MG63 (cell line): ENCODE results near the gene TMEM14A. TPM values are rescaled to one million over a fixed set of nuclear protein-coding genes. Genes with fewer than 3 reads are reported as not detected.
"Not testable (repeated sequence)": the region's sequence is repeated elsewhere in the genome, so short reads cannot be mapped to it uniquely, and the experiment has no call there.

Experiments used
- DNase-seq: peaks from one replicate; pipeline ENCODE4 v3.0.0-alpha.2; 2020
- H3K27me3 ChIP-seq: fragments of 250-450 bp; sonication (Bioruptor Pico); 2 replicates; pipeline ENCODE4 v1.5.1; 2020; ENCODE audit warnings: mild to moderate bottlenecking, moderate library complexity
- H3K36me3 ChIP-seq: fragments of 250-450 bp; sonication (Bioruptor Pico); 2 replicates; pipeline ENCODE4 v1.5.1; 2020; ENCODE audit warnings: mild to moderate bottlenecking, moderate library complexity
- H3K4me3 ChIP-seq: fragments of 250-450 bp; sonication (Bioruptor Pico); 2 replicates; pipeline ENCODE4 v1.5.1; 2020; ENCODE audit warnings: mild to moderate bottlenecking, moderate library complexity
- H3K9me3 ChIP-seq: fragments of 250-450 bp; sonication (Bioruptor Pico); 2 replicates; pipeline ENCODE4 v1.5.1; 2020; ENCODE audit warnings: mild to moderate bottlenecking, moderate library complexity
- total RNA-seq: library from RNA; depleted of rRNA; stranded (reverse); fragments of >200 nt; shearing (Covaris generic); gene quantifications from 2 replicates; pipeline ENCODE4 v1.2.3, GENCODE V29; 2014; ENCODE audit warnings: low replicate concordance

The TMEM14A gene
- total RNA-seq, 1 experiment from 2014 or later = 279 TPM

DNA sequence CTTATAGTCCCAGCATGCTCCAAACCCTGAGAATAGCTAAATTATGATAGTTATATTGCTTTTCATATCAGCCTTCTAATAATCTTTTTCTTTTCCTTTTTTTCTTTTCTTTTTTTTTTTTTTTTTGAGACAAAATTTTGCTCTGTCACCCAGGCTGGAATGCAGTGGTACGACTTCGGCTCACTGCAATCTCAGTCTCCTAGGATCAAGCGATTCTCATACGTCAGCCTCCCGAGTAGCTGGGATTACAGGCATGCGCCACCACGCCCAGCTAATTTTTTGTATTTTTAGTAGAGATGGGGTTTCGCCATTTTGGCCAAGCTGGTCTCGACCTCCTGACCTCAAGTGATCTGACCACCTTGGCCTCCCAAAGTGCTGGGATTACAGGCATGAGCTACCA is 43.8 kb downstream of the TMEM14A start:
- not testable (repeated sequence) for H3K4me3 ChIP-seq, DNase-seq, H3K36me3 ChIP-seq, H3K9me3 ChIP-seq, H3K27me3 ChIP-seq

GRCh38 chr6:52718550-52718949 is 47.6 kb downstream of the TMEM14A start:
- Histone ChIP-seq H3K9me3 (no peaks in the 10 kb centered on the region), H3K27me3 (no peaks in the 10 kb centered on the region), H3K4me3 (no peak overlapping the region), H3K36me3 (no peaks in the 10 kb centered on the region)
- no peak for DNase-seq

DNA sequence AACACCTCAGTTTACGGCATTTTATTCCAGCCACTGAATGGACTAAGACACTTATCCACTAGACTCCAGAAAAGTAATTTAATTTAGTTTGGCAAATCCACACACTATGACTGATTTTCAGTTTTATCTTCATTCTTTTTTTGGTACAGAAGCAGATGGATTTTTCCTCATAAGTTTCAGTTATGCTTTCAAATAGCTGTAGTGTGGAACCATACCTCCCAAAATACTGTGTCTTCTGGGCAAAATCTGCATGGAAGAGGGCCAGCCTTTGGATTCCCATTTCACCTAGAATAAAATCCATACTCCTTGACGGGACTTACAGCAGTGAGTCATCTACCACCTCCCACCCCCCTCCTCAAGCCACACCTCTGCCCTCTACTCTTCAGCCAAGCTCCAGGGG is 49.4 kb downstream of the TMEM14A start:
- H3K4me3 ChIP-seq = no peak overlapping the region
- no peaks in the 10 kb centered on the region for H3K36me3 ChIP-seq
- H3K27me3 ChIP-seq = no peaks in the 10 kb centered on the region
- no peak for DNase-seq
- H3K9me3 ChIP-seq = peaks cover 3% of the 10 kb centered on the region; the same call in 1 of the 2 replicates

DNA sequence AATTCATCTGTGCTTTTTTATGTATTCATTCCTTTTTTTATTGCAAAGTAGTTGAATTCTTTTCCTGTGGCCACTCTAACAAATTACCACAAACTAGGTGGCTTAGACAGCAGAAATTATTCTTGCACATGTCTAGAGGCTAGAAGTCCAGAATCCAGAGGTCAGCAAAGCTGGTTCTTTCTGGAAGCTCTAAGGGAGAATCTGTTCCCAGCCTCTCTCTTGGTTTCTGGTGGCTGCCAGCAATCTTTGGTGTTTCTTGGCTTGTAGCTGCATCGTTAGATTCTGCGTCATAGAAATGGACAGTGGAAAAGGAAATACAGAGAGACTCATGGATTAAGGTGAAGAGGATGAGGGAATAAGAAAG is 53.1 kb downstream of the TMEM14A start:
- Histone ChIP-seq H3K4me3 (no peak overlapping the region), H3K9me3 (peaks cover 3% of the 10 kb centered on the region; the same call in 1 of the 2 replicates), H3K27me3 (no peaks in the 10 kb centered on the region), H3K36me3 (no peaks in the 10 kb centered on the region)
- peak; percentile 91 for DNase-seq

DNA sequence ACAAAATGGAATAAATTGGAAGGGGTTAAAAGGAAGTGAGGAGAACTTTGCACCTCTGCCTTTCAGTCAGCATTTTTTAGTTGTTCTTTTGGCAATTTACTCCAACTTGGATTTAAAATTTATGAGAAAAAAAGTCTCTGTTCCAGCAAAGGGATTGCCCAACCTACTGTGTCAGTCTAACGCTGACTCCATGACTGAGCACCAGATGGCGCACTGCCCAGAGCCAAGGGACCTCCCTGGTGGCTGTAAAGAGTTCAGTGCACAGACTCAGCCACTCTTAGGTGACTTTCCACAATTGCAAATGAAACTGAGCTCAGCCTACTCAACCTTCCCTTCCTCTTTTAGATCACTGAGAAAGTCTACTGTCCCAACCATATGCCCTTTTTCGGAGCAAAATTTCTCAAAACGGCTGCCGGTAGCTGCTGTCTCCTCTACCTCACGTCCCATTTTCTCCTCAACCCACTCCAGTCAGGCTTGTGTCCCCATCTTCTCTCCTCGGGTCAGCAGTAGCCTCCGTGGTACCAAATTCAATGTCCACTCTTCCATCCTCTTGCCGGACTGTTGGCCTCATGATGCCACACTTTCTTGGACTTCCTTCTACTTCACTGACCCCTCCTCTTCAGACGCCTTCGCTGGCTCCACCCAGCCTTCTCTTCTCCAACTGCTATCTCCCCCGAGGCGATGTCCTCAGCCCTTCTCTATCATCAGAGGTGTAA is 53.7 kb downstream of the TMEM14A start:
- H3K36me3 ChIP-seq = no peaks in the 10 kb centered on the region
- no peak overlapping the region for H3K4me3 ChIP-seq
- peaks cover 3% of the 10 kb centered on the region; the same call in 1 of the 2 replicates for H3K9me3 ChIP-seq
- DNase-seq = peak; percentile 95
- no peaks in the 10 kb centered on the region for H3K27me3 ChIP-seq

- peaks cover 3% of the 10 kb centered on the region; the same call in 1 of the 2 replicates for H3K9me3 ChIP-seq
- DNase-seq = peak; percentile 65
- no peak overlapping the region for H3K4me3 ChIP-seq
- no peaks in the 10 kb centered on the region for H3K27me3 ChIP-seq
- no peaks in the 10 kb centered on the region for H3K36me3 ChIP-seq
Observed at GRCh38 chr6:52725143-52725534, 54.2 kb downstream of the TMEM14A start.

DNA sequence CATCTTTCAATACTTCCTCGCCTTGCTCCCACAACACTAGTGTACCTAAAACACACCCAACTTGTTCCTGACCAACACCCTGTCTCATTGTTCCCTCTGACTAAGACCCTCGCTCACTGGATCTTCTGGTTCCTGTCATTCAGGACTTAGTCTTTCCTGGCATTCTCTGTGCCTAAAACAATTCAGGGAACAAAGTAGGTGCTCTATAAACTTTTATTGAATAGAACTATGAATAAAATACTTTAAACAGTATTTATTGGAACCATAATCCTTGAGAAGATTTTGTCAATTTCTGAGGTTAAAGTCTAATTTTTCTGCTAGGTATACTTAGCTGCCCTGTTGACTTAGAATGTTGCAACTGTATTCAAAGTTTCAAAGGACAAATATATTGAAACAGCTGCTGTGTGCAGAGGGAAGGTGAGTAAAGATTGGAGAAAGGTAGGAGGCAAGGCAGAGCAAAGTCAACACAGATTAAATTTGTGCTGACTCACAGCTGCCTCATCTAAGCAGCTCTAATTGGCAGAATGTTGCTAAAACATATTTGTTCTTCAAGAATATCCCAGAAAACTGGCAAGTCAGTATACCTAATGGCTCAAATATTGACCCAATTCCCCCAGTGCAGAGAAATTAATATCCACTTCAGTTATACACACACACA is 54.8 kb downstream of the TMEM14A start:
- Histone ChIP-seq H3K4me3 (no peak overlapping the region), H3K9me3 (peaks cover 3% of the 10 kb centered on the region; the same call in 1 of the 2 replicates), H3K27me3 (no peaks in the 10 kb centered on the region), H3K36me3 (no peaks in the 10 kb centered on the region)
- no peak for DNase-seq

- Histone ChIP-seq H3K9me3 (peaks cover 3% of the 10 kb centered on the region; the same call in 1 of the 2 replicates), H3K27me3 (no peaks in the 10 kb centered on the region), H3K4me3 (no peak overlapping the region), H3K36me3 (no peaks in the 10 kb centered on the region)
- no peak for DNase-seq
Observed at GRCh38 chr6:52726193-52726542, 55.3 kb downstream of the TMEM14A start.

GRCh38 chr6:52726741-52727535 is 56.0 kb downstream of the TMEM14A start:
- H3K4me3 ChIP-seq = no peak overlapping the region
- H3K9me3 ChIP-seq = peaks cover 3% of the 10 kb centered on the region; the same call in 1 of the 2 replicates
- no peak for DNase-seq

DNA sequence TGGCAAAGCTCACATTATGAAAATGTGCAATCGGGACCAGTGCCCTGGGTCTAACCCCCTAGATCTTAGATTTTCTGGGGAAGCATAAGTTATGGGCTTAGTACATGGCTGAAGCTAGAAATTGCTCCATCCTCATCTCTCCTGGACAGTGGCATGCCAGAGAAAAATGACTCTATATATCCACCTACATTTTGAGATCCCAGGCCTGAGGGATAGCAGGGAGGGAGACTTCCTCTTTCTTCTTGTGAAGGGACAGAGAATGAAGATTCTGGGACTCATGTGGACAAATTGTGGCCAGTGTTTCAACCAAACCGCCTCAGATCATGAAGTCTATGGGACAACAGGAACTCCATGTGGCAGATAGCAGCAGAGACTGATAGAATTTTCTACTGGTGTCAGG is 57.0 kb downstream of the TMEM14A start:
- Histone ChIP-seq H3K36me3 (no peaks in the 10 kb centered on the region), H3K27me3 (no peaks in the 10 kb centered on the region)
- no peak for DNase-seq

More at GRCh38 chr6:52726741-52727535, 56.0 kb downstream of the TMEM14A start:
- Histone ChIP-seq H3K36me3 (no peaks in the 10 kb centered on the region), H3K27me3 (no peaks in the 10 kb centered on the region)

DNA sequence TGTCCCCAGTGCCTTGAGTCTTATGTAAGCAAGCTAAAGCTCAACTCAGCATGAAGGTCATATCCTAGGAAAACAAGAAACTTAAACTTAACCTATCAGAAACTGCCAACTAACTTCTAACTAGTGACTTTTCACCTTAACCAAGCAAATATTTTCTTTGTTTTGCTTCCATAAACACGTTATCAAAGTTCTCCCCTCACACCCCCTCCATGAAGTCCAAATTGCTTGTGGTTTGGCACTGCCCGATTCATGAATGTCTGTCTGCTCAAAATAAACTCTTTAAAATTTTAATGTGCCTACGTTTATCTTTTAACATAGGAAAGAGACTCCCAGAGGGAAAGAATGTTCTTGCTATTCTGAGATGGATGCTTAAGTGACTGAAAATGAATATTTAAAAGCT is 57.5 kb downstream of the TMEM14A start:
- H3K27me3 ChIP-seq = no peaks in the 10 kb centered on the region
- no peaks in the 10 kb centered on the region for H3K36me3 ChIP-seq
- peaks cover 3% of the 10 kb centered on the region; the same call in 1 of the 2 replicates for H3K9me3 ChIP-seq
- H3K4me3 ChIP-seq = no peak overlapping the region
- no peak for DNase-seq

More for the DNA sequence above, 57.0 kb downstream of the TMEM14A start:
- Histone ChIP-seq H3K4me3 (no peak overlapping the region), H3K9me3 (peaks cover 3% of the 10 kb centered on the region; the same call in 1 of the 2 replicates)

DNA sequence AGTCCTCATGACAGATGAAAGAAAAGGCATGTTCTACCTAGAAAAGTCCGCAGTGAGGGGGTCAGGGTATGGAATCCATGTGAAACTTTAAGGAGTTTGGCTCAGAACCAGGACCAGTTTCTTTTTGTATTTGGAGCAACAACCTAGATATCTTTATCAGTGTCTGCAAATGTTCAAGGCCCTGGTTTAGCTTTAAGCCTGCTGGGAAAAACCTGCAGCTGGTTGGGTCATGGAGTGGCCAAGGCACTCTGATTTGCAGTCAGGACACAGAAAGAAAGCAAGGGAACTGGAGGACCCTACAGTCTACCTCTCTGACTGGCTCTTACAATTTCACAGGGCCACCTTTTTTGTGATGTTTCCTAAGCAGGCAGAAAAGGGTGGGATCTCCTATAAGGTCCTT is 58.7 kb downstream of the TMEM14A start:
- no peak for DNase-seq

GRCh38 chr6:52731719-52732118 is 60.8 kb downstream of the TMEM14A start:
- Histone ChIP-seq H3K9me3 (no peaks in the 10 kb centered on the region), H3K36me3 (no peaks in the 10 kb centered on the region), H3K27me3 (no peaks in the 10 kb centered on the region), H3K4me3 (no peak overlapping the region)
- no peak for DNase-seq

More for the DNA sequence above, 58.7 kb downstream of the TMEM14A start:
- no peaks in the 10 kb centered on the region for H3K27me3 ChIP-seq
- H3K9me3 ChIP-seq = peaks cover 3% of the 10 kb centered on the region; the same call in 1 of the 2 replicates
- no peaks in the 10 kb centered on the region for H3K36me3 ChIP-seq
- no peak overlapping the region for H3K4me3 ChIP-seq

- Histone ChIP-seq H3K36me3 (no peaks in the 10 kb centered on the region), H3K27me3 (no peaks in the 10 kb centered on the region)
- no peak for DNase-seq
Observed at GRCh38 chr6:52733172-52733571, 62.3 kb downstream of the TMEM14A start.

GRCh38 chr6:52734072-52734471 is 63.2 kb downstream of the TMEM14A start:
- no peaks in the 10 kb centered on the region for H3K27me3 ChIP-seq
- no peaks in the 10 kb centered on the region for H3K36me3 ChIP-seq
- H3K4me3 ChIP-seq = no peak overlapping the region
- H3K9me3 ChIP-seq = no peaks in the 10 kb centered on the region
- DNase-seq = no peak

More at GRCh38 chr6:52733172-52733571, 62.3 kb downstream of the TMEM14A start:
- H3K4me3 ChIP-seq = no peak overlapping the region
- no peaks in the 10 kb centered on the region for H3K9me3 ChIP-seq

DNA sequence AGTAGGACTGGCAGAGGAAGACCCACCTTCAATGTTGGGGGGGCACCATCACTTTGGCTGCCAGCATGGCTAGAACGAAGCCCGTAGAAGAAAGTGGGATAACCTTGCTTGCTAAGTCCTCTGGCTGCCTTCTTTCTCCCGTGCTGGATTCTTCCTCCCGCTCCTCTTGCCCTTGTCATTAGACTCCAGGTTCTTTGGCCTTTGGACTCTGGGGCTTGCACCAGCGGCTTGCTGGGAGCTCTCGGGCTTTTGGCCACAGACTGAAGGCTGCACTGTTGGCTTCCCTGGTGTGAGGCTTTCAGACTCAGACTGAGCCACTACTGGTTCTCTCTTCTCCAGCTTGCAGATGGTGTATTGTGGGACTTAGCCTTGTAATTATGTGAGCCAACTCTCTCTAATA is 64.2 kb downstream of the TMEM14A start:
- no peaks in the 10 kb centered on the region for H3K9me3 ChIP-seq
- H3K27me3 ChIP-seq = no peaks in the 10 kb centered on the region
- no peak for DNase-seq

DNA sequence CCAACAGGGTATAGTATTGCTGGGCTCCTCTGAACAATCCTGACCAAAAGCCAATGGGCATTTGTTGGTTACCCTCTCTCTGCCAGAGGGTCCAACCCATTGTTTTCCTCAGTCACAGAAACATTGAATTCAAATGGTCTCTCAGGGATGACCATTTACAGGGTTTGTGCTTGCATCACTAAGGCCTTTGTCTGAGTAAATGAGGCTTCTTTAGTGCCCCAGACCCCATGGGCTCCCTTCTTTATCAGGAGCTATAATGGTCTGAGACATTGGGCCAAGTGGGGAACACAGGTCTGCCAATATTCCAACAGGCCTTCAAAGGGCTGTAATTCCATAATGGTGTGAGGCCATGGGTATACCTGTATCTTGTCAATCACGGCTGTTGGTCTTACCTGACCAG is 65.2 kb downstream of the TMEM14A start:
- Histone ChIP-seq H3K27me3 (no peaks in the 10 kb centered on the region), H3K36me3 (no peaks in the 10 kb centered on the region), H3K9me3 (no peaks in the 10 kb centered on the region), H3K4me3 (no peak overlapping the region)
- no peak for DNase-seq

More for the DNA sequence above, 64.2 kb downstream of the TMEM14A start:
- Histone ChIP-seq H3K4me3 (no peak overlapping the region), H3K36me3 (no peaks in the 10 kb centered on the region)
